GM13976 (cell line): ENCODE measurements around the gene AKR1B15.
"Not testable (repeated sequence)": the region's sequence is repeated elsewhere in the genome, so short reads cannot be mapped to it uniquely, and the experiment has no call there.

Source experiments
- DNase-seq: peaks from one replicate; pipeline ENCODE4 v3.0.0; 2012; ENCODE audit warnings: low spot score
- in situ Hi-C: fragments of 300-500 bp; cut with MboI; formaldehyde crosslinking; loops from one replicate; pipeline ENCODE4 v1.12.0; 2022; ENCODE audit warnings: low sequenced_read_pairs, mixed read lengths, inconsistent platforms; ENCODE audit not compliant: unreplicated experiment
- TF ChIP-seq, protein P1 (sequence below): IDR thresholded peaks from 2 replicates; pipeline ENCODE4 v1.5.1; 2012; ENCODE audit warnings: borderline replicate concordance, mild to moderate bottlenecking; ENCODE audit not compliant: insufficient read depth; ENCODE audit errors: extremely low read depth, missing control alignments, control extremely low read depth

The AKR1B15 gene

DNA sequence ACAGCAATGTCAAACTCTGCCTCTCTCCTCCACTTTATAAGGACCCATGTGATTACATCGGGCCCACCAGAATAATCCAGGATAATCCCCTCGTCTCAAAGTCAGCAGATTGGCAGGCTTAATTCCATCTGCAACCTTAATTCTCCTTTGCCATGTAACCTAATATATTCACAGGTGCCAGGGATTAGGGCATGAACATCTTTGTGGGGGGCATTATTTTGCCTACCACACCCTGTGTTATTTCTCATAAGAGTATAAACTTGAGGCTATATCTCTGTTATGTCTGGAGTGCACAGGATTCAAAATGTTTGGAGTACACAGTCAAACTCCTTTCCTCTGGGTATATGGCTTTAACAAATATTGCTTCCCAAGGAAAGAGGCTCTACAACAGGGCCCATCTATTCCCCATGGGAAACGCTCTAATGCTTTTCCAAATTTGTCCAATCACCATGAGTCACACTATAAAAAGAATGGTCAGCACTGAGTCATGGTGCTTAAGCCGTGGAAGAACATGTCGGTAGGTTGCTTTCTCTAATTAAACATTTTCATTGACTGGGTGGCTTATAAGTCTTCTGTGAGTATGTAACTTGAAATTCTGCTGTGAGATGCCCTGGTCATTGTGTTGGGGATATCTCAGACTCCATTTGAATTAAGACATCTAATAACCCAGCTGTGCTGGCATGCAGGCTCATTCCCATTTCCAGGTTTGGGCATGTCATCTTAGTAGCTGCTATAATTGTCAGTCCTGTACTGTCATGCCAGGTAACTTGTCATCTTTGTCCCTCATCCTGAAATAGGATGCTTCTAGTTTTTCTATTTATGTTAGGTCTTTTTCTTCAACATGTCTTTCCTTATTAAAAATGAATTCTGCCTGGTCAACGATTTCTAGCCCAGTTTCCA, 33.1 kb upstream of the AKR1B15 start:
- TF ChIP-seq, protein P1, sequence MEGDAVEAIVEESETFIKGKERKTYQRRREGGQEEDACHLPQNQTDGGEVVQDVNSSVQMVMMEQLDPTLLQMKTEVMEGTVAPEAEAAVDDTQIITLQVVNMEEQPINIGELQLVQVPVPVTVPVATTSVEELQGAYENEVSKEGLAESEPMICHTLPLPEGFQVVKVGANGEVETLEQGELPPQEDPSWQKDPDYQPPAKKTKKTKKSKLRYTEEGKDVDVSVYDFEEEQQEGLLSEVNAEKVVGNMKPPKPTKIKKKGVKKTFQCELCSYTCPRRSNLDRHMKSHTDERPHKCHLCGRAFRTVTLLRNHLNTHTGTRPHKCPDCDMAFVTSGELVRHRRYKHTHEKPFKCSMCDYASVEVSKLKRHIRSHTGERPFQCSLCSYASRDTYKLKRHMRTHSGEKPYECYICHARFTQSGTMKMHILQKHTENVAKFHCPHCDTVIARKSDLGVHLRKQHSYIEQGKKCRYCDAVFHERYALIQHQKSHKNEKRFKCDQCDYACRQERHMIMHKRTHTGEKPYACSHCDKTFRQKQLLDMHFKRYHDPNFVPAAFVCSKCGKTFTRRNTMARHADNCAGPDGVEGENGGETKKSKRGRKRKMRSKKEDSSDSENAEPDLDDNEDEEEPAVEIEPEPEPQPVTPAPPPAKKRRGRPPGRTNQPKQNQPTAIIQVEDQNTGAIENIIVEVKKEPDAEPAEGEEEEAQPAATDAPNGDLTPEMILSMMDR, result no peak
- DNase-seq, result no peak
- in situ Hi-C loops, result no loop called here

DNA sequence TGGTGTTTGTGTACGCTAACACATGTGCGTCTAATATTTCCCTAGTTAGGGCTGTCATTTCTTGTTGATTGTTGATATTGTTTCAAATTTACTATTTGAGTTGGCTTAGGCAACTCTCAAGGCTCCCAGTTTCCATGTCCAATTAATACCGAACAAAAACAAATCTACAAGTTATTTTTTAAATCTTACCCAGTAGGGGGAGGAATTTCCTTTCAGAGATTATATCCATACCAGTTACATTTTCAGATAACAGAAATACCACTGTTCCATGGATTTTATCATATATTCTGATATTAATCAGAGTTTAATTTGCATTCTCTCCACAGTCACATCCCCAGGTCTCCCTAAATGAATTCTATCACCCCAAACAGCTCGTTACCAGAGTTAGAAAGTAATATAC, 28.8 kb upstream of the AKR1B15 start:
- TF ChIP-seq, protein P1, result no peak
- DNase-seq, result no peak
- in situ Hi-C loops, result no loop called here

DNA sequence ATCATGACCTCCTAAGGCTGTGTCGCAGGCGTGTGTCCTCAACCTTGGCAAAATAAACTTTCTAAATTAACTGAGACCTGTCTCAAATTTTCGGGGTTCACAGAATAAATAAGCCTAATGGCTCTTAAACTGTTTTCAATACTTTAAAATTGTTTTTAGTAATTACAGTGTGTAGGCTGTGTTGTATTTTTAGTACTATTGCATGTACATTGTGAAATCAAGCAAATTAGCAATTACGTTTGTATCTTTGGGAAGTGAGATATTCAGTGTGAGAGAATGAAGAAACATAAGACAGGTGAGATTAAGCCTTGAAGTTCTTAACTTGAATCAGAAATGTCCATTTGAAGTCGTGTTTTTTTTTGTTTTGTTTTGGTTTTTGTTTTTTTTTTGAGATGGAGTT, 26.3 kb upstream of the AKR1B15 start:
- in situ Hi-C loops, result no loop called here

DNA sequence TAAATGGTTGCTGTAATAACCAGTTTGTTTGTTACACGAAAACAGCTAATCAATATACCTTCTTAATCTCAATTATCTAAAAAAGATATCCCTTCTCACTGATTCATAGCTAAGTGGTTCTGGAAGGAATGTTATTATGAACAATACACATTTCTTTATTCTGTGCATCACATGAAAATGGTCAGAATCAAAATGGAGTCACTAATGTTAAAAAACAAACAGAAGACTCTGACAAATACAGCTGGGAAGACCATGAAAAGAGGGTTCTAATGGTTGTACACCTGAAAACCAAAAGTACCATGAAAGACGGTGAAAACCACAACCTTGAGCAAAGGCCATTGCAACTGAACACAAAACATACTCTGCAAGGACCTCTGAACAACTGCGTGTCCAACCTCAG, 23.5 kb upstream of the AKR1B15 start:
- DNase-seq, in situ Hi-C loops: not testable (repeated sequence)

More for the DNA sequence above, 26.3 kb upstream of the AKR1B15 start:
- no peak for DNase-seq
- TF ChIP-seq, protein P1, result no peak

DNA sequence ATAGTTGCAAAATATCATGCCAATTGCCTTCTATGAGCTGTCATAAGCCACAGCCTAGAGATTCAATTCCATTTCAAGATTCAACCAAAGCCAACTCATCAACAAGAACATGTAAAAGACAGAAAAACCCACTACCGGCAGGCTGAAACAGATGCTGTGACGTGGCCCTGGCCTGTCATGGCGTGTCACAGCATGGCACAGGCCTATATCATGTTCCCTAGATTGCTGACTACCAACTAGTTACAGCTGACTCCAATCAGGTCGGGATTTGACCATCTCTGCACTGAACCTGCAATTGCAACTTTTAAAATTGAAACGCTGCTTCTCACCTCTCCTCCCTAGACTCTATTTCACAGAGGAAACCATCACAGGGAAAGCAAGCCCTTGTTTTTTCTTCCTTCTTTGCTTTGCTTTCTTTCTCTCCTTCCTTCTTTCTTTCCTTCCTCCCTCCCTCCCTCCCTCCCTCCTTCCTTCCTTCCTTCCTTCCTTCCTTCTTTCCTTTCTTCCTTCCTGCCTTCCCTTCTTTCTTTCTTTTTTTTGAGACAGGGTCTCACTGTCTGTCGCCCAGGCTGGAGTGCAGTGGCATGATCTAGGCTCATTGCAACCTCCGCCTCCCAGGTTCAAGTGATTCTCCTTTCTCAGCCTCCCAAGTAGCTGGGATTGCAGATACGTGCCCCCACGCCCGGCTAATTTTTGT, 22.2 kb upstream of the AKR1B15 start:
- in situ Hi-C loops, DNase-seq: not testable (repeated sequence)

DNA sequence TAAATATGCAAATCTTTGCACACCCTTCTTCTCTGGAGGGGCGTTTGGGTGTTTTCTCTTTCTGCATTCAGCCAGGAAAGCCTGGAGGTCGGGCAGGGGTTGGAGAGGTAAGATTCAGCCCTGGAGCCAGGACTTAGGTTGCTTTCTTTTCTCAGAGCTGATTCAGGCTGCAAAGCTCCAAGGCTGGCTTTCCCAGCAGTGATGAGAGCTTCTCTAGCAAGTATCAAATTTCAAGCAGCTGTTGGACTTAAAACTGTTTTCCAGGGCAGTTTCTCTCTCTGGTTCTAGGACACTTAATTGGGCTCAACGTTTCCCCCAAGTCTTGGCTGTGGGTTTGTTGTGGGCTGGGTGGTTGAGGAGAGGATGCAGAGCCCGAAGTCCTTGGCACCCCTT, 20.9 kb upstream of the AKR1B15 start:
- in situ Hi-C loops, result no loop called here
- TF ChIP-seq, protein P1, result no peak
- no peak for DNase-seq

DNA sequence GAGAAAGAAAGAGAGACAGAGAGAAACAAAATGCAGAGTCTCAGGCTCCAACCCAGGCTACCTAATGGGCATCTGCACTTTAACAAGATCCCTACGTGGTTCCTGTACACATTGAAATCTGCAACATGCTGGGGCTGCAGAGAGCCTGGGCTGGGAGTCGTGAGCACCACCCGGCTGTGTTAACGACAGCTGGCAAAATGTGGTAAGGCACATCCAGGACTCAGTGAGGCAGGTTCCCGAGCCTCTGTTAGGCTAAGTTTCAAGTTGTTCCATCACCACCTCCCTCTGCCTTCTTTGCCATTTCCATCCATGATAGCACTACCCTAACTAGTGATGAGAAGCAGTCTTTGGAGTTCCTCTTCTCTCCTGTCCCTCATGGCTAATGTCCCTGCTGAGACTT, 20.2 kb upstream of the AKR1B15 start:
- in situ Hi-C loops, result no loop called here
- TF ChIP-seq, protein P1, result no peak
- DNase-seq, result no peak
